ENCODE data around the gene CKS1B. TPM values are rescaled to one million over a fixed set of nuclear protein-coding genes. Genes with fewer than 3 reads are reported as not detected.

CKS1B gene
- total RNA-seq: 100 to 1,000 TPM; 145 to 229 TPM
- 355 TPM for polyA plus RNA-seq (2013, experiment 1 of 2)
- 371 TPM for polyA plus RNA-seq (2013, experiment 2 of 2)
- long read RNA-seq, experiment 1, transcript CKS1B-201 (3 exons, 759 nt): major isoform, 85 of 123 reads
- long read RNA-seq, experiment 1, partial matches to known transcripts: 8 of 123 reads
- long read RNA-seq, experiment 1, other reads (novel, unspliced or antisense): 26 of 123 reads
- long read RNA-seq, experiment 2, transcript CKS1B-201 (3 exons, 759 nt): major isoform, 120 of 134 reads
- long read RNA-seq, experiment 2, transcript CKS1B-203 (3 exons, 912 nt): minor isoform, 7 of 134 reads
- long read RNA-seq, experiment 2, partial matches to known transcripts: 0 of 134 reads
- long read RNA-seq, experiment 2, other reads (novel, unspliced or antisense): 3 of 134 reads
- long read RNA-seq, experiment 3, transcript CKS1B-201 (3 exons, 759 nt): major isoform, 95 of 102 reads
- long read RNA-seq, experiment 3, partial matches to known transcripts: 0 of 102 reads
- long read RNA-seq, experiment 3, other reads (novel, unspliced or antisense): 1 of 102 reads
- long read RNA-seq, experiment 4, transcript CKS1B-203 (3 exons, 912 nt): minor isoform, 8 of 120 reads
- long read RNA-seq, experiment 4, transcript CKS1B-201 (3 exons, 759 nt): major isoform, 107 of 120 reads
- long read RNA-seq, experiment 4, partial matches to known transcripts: 0 of 120 reads
- long read RNA-seq, experiment 4, other reads (novel, unspliced or antisense): 3 of 120 reads

GRCh38 chr1:154974102-154974807 is at the start of gene CKS1B:
Gene CKS1B, plus strand, starts transcription at chr1:154974681. Its CDS starts 65 bp downstream, at chr1:154974746.
- Histone ChIP-seq H3K9ac (ENCODE audit: extremely low read depth, low read length, poor library complexity, severe bottlenecking) (peak within 1 kb of the TSS; percentile 96), H3K4me1 (ENCODE audit: control insufficient read depth, insufficient read depth, low read length) (peaks cover 6% of the 10 kb centered on the region), H3K36me3 (ENCODE audit: control insufficient read depth, insufficient read depth, low read length) (peaks cover 16% of the 10 kb centered on the region), H3K27ac (ENCODE audit: low read depth, low read length) (peak within 1 kb of the TSS; percentile 97), H3K27me3 (ENCODE audit: control insufficient read depth, insufficient read depth, low read length, poor library complexity, severe bottlenecking) (no peaks in the 10 kb centered on the region), H3K4me3 (ENCODE audit: low read length) (peak within 1 kb of the TSS; percentile 99), H3K9me3 (ENCODE audit: control insufficient read depth, low read length) (no peaks in the 10 kb centered on the region)
- WGBS, 2 experiments (ENCODE audit: insufficient coverage in 1 of 2, insufficient read length in 1 of 2): 0% methylated on average over 38 to 47 of the region's 47 CpGs
- Mint-ChIP-seq H3K4me1 (peaks cover 28% of the 10 kb centered on the region), H3K9me3 (no peaks in the 10 kb centered on the region), H3K27me3 (ENCODE audit: insufficient read depth) (no peaks in the 10 kb centered on the region), H3K27ac (no peak within 1 kb of the TSS), H3K36me3 (ENCODE audit: low read depth) (peaks cover 11% of the 10 kb centered on the region), H3K4me3 (no peak within 1 kb of the TSS)
- DNase-seq: peak; percentile 98
- no peak for TF ChIP-seq CTCF (conservative IDR thresholded peaks at IDR 0.05)

DNA sequence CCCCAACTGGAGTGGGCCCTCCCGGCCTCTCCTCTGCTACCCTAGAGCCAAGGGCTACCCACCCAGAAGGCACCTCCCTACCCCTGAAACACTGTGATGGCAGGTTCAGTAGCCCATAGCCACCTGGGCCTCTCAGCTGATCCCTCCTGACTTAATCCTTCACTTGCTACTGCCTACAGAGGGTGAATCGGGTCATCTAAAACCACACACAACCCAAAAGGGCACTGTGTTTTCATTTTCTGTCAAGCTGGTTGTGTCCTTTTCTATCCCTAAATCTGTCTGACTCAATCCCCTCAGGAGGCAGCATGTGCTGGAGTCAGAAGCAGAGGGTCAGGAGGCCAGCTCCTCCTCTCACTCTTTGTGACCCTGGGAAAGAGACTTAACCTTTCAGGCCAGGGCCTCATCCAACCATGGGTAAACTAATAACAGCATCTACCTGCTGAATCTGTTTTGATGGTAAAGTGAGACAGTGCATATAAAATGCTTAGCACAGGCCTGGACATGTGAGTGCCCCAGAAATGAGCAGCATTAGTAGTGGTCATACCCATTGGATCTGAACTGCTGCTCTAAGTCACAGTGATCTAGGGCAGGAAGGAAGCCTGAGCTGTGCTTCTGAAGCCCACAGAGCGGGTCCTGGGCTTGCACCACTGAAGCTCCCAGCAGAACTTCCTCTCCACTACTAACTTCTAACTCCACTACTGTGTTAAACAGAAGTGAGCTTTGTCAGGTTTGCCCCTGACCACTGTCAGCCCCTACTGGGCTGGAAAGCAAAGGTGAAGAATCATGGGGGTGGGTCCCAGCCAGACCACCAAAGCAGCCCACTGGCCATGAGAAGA is 48.9 kb upstream of the CKS1B start:
- peaks cover 35% of the 10 kb centered on the region for H3K36me3 Mint-ChIP-seq (ENCODE audit: low read depth)
- WGBS, 2 experiments (ENCODE audit: insufficient coverage in 1 of 2, insufficient read length in 1 of 2): 91 to 100% methylated on average over 1 to 3 of the region's 3 CpGs
- no peak overlapping the region for H3K27ac Mint-ChIP-seq
- H3K27me3 ChIP-seq (ENCODE audit: control insufficient read depth, insufficient read depth, low read length, poor library complexity, severe bottlenecking): no peaks in the 10 kb centered on the region
- H3K4me3 ChIP-seq (ENCODE audit: low read length): no peak overlapping the region
- H3K36me3 ChIP-seq (ENCODE audit: control insufficient read depth, insufficient read depth, low read length): peaks cover 12% of the 10 kb centered on the region
- H3K27ac ChIP-seq (ENCODE audit: low read depth, low read length): no peak overlapping the region
- no peaks in the 10 kb centered on the region for H3K4me1 Mint-ChIP-seq
- no peak for TF ChIP-seq CTCF (conservative IDR thresholded peaks at IDR 0.05)
- H3K9me3 Mint-ChIP-seq: no peaks in the 10 kb centered on the region
- H3K4me3 Mint-ChIP-seq: no peak overlapping the region
- H3K27me3 Mint-ChIP-seq (ENCODE audit: insufficient read depth): no peaks in the 10 kb centered on the region
- no peaks in the 10 kb centered on the region for H3K9me3 ChIP-seq (ENCODE audit: control insufficient read depth, low read length)
- no peak overlapping the region for H3K9ac ChIP-seq (ENCODE audit: extremely low read depth, low read length, poor library complexity, severe bottlenecking)
- no peaks in the 10 kb centered on the region for H3K4me1 ChIP-seq (ENCODE audit: control insufficient read depth, insufficient read depth, low read length)
- DNase-seq: no peak

DNA sequence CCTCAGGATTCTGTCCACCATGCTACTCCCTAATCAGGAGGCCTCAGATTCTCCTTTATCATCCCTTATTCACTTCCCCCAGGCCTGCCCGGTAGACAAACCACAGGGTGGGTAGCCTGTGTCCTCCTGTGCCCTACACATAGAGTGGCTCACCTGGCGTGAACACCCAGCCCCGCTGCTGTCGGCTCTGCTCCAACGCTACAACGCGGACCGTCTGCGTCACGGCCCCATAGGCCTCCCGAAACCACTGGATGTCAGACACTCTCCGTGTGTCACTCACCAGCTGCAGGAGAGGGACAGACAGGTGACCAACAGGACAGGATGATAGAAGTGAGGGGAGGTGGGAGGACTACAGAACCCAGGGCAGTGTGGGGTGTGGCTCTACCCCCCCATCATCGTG is 48.3 kb upstream of the CKS1B start:
- Histone ChIP-seq H3K27ac (ENCODE audit: low read depth, low read length) (no peak overlapping the region), H3K36me3 (ENCODE audit: control insufficient read depth, insufficient read depth, low read length) (peaks cover 12% of the 10 kb centered on the region), H3K4me1 (ENCODE audit: control insufficient read depth, insufficient read depth, low read length) (no peaks in the 10 kb centered on the region), H3K9me3 (ENCODE audit: control insufficient read depth, low read length) (no peaks in the 10 kb centered on the region), H3K9ac (ENCODE audit: extremely low read depth, low read length, poor library complexity, severe bottlenecking) (no peak overlapping the region), H3K27me3 (ENCODE audit: control insufficient read depth, insufficient read depth, low read length, poor library complexity, severe bottlenecking) (no peaks in the 10 kb centered on the region), H3K4me3 (ENCODE audit: low read length) (no peak overlapping the region)
- H3K4me3 Mint-ChIP-seq: no peak overlapping the region
- WGBS, 2 experiments (ENCODE audit: insufficient coverage in 1 of 2, insufficient read length in 1 of 2): 95% methylated on average over 13 of the region's 13 CpGs
- no peak for DNase-seq
- no peak for TF ChIP-seq CTCF (conservative IDR thresholded peaks at IDR 0.05)
- H3K4me1 Mint-ChIP-seq: no peaks in the 10 kb centered on the region
- H3K27me3 Mint-ChIP-seq (ENCODE audit: insufficient read depth): no peaks in the 10 kb centered on the region
- H3K9me3 Mint-ChIP-seq: no peaks in the 10 kb centered on the region
- peaks cover 35% of the 10 kb centered on the region for H3K36me3 Mint-ChIP-seq (ENCODE audit: low read depth)
- H3K27ac Mint-ChIP-seq: no peak overlapping the region

Measured in endodermal cell (in vitro differentiated cells).